ENCODE data around the gene FMNL2.

DNA sequence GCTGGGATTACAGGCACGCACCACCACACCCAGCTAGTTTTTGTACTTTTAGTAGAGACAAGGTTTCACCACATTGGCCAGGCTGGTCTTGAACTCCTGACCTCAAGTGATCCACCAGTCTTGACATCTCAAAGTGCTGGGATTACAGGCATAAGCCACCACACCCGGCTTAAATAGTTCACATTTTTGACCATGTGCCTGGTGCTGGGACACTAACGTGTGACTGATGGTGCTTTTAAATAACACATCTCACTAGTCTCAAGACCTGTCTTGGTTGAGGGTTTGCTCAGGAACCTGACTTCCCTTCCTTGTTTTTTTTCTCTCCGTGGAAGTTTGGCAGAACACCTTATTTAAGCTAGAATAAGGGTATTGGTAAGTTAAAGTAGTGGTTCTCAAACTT, 8.5 kb downstream of the FMNL2 start:
- TF ChIP-seq, protein P1, sequence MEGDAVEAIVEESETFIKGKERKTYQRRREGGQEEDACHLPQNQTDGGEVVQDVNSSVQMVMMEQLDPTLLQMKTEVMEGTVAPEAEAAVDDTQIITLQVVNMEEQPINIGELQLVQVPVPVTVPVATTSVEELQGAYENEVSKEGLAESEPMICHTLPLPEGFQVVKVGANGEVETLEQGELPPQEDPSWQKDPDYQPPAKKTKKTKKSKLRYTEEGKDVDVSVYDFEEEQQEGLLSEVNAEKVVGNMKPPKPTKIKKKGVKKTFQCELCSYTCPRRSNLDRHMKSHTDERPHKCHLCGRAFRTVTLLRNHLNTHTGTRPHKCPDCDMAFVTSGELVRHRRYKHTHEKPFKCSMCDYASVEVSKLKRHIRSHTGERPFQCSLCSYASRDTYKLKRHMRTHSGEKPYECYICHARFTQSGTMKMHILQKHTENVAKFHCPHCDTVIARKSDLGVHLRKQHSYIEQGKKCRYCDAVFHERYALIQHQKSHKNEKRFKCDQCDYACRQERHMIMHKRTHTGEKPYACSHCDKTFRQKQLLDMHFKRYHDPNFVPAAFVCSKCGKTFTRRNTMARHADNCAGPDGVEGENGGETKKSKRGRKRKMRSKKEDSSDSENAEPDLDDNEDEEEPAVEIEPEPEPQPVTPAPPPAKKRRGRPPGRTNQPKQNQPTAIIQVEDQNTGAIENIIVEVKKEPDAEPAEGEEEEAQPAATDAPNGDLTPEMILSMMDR (IDR thresholded peaks at IDR 0.05; ENCODE audit: insufficient read depth, low read depth, low read length), result no peak
- no peak for TF ChIP-seq EZH2 (IDR thresholded peaks at IDR 0.05; ENCODE audit: insufficient read depth, low read length)

Measured in astrocyte (in vitro differentiated cells and primary cell).